GM21360 (cell line): ENCODE results near the gene SAP30L.

Source experiments
- ATAC-seq: cut with Tn5 transposase; IDR thresholded peaks from one replicate; pipeline ENCODE4 v1.9.1; 2021; ENCODE audit warnings: mild to moderate bottlenecking, moderate library complexity; ENCODE audit not compliant: unreplicated experiment

The SAP30L gene, protein sequence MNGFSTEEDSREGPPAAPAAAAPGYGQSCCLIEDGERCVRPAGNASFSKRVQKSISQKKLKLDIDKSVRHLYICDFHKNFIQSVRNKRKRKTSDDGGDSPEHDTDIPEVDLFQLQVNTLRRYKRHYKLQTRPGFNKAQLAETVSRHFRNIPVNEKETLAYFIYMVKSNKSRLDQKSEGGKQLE

DNA sequence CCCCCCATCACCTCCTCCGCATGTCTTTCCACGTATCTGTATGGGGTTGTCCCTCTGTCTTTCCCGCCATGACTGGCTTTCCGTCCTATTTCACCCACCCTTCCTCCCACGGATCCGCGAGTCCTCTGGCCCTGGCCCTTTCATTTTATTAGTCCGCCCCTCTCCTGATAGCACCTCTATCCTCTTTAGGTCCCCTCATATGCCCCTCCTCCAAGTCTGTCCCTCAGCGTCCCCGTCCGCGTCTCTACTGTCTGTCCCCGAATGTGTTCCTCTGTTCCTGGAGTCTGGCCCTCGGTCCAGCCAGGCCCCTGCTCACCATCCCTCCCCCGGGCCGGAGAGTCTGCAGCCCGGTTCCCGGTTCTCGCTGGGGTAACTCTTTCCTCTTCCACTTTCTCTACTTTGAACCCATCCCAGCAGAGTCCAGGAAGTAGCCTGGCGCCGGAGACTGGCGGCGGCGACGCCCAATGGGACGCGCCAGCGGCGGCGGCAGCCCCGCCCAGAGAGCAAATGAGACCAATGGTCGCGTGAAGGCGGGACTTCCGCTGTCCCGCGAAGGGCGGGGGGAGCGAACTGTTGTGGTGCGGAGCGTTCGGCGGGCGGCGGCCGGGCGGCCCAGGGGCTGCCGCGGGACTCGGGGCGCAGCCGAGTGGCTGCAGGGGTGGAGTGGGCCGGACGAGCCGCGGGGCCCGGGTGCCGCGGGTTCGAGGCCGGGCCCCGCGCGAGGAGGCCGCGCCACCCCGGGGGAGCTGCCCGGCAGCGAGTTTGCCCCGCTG lies at the start of gene SAP30L:
Gene SAP30L, plus strand, starts transcription at position 576 of the 773 bp plus-strand sequence. CDS start 608 bp downstream, outside the sequence.
- peak; percentile 93 for ATAC-seq

DNA sequence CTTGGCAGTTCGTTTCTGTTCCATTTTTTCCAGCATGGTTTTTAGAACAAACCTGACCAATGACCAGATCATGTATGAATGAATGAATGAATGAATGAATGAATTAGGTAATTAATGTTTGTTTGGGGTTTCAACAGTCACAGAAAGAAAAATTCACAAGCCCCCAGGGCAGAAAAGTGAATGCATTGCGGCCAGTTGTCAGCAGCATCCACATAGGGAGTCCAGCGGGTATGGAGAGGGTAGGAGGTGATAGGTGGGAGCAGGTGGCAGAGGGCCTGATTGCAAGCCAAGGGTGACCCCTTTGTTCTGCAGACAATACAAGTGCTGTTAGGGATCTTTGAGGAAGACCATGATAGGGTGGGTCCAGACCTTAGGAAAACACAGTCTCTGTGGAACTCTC lies 49.7 kb upstream of the SAP30L start:
- ATAC-seq = no peak

DNA sequence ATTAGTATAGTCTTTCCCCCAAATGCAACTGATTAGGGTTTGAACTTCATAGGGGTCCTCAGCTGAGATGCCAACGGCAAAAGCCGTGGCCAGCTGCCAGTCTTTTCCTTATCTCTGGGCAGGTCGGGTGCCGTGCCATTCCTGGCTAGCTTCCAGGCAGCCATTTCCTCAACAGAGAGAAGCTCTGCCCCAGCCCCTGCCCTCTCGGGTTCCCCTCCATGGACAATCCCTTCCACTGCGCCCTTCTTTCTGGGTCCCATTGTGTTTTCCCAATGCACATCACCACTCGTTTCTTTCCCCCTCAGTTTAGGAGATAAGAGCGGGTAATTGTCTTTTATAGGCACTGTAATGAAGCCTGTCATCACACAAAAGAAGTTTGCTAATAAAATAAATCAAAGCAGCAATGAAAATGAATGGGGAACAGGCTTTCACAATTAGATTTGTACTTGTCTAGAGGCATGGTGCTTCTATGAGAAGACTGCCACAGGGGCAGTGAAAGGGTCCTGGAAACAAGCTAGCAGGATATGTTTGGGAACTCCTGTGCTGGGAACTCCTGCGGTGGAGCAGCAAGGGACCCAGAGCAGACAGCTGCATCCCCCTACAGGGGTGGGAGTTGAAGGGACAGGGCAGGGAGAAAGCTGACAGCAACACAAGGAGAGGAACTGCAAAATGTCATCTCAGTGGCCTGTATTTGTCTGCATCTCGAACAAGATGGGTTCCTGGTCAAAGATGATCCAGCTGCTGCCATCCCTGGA lies 48.0 kb upstream of the SAP30L start:
- no peak for ATAC-seq

- ATAC-seq = no peak
Measured at GRCh38 chr5:154400678-154401077, 45.1 kb upstream of the SAP30L start.

DNA sequence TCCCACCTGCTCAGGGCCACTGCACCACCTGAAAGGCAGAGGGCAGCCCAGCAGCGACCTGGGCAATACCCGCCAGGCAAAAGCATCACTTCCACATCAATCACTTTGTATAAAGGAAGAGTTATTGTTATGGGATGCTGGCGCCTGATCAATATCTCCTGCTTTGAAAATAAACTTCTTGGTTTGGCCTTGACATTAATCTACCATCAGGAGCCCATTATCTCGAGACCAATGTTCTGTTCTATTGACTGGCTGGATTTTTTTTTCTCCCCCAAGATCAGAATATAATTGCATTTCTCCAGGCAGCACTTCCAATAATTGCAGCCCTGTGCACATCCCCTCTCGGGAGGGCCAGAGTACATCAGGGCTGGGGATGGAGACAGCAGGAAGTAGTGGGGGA lies 44.4 kb upstream of the SAP30L start:
- no peak for ATAC-seq

DNA sequence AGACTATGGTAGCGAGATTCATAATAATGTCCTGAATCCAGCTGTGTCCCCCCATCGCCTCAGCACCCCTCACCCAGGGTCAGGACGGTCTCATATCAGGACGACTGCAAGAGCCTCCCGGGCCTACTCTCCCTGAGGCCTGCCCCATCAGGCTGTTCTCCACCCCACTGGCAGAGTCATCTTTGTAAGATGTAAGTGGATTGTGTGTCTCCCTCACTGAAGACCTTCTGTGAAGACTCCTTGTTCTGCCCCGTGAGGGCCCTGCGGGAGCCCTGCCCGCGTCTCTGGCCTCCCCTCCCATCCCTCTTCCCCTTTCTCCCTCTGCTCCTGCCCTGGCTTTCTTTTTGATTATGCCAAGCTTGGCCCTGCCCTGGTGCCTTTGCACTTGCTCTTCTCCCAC lies 43.9 kb upstream of the SAP30L start:
- ATAC-seq = no peak

DNA sequence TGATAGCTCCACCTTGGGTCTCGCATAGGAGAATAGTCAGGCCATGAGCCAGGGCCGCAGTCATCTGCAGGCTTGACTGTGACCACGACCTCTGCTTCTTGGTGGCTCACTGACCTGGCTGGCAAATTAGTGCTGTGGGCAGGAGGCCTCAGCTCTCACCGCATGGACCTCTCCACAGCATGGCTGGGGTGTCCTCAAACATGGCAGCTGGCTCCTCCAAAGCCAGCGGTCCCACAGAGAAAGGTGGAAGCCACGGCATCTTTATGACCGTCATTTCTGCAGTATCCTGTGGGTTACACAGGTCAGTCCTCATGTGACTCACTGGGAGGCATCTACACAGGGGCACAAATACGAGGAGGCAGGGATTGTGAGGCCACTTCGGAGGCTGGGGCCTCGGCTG lies 43.2 kb upstream of the SAP30L start:
- ATAC-seq = no peak

GRCh38 chr5:154403234-154403633 lies 42.6 kb upstream of the SAP30L start:
- ATAC-seq = no peak

DNA sequence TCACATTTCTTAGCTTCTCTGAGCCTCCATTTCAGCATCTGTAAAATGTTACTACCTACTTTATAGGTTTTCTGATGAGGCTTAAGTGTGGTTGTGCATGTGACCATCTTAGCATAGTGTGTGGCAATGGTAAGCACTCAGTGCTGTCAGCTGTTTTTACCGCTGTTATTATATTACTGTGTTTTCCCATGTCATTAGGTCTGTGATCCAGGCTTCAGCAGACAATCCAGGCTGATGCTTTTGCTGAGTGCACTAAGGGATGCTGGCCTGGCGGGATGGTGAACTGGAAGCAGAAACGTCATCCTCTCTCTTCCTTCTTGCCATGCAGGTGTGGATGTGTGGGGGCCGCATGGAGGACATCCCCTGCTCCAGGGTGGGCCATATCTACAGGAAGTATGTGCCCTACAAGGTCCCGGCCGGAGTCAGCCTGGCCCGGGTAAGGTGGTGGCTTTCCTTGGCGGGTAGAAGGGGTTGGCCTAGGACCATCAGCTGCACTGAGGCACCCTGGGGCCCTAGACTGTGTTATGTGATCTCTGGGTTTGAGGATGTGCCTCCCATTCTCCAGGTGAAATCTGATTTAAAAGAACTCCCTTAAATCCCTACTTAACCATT lies 41.9 kb upstream of the SAP30L start:
- ATAC-seq = no peak

- peak; percentile 98 for ATAC-seq
Measured at GRCh38 chr5:154405078-154405792, 40.6 kb upstream of the SAP30L start.

GRCh38 chr5:154406231-154406630 lies 39.6 kb upstream of the SAP30L start:
- no peak for ATAC-seq

GRCh38 chr5:154406826-154407225 lies 39.0 kb upstream of the SAP30L start:
- ATAC-seq = no peak

GRCh38 chr5:154408811-154409210 lies 37.0 kb upstream of the SAP30L start:
- no peak for ATAC-seq

DNA sequence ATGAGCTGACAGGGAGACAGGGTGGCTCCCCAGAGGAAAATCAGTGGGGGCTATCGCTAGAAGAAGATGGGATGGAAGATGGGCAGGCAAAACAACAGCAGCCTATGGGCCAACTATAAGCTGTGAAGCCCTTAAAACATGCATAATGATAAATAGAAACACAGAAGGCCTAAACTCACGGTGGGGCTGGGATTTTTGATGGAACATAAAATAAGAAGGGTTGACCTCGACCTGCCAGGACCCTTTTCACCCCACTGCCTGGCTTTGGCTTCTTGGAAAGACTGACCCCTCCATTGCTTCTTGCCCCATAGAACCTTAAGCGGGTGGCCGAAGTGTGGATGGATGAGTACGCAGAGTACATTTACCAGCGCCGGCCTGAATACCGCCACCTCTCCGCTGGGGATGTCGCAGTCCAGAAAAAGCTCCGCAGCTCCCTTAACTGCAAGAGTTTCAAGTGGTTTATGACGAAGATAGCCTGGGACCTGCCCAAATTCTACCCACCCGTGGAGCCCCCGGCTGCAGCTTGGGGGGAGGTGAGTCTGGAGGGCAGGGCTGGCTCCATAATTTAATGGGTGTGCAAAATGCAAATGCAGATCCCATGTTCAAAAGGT lies 36.5 kb upstream of the SAP30L start:
- no peak for ATAC-seq

DNA sequence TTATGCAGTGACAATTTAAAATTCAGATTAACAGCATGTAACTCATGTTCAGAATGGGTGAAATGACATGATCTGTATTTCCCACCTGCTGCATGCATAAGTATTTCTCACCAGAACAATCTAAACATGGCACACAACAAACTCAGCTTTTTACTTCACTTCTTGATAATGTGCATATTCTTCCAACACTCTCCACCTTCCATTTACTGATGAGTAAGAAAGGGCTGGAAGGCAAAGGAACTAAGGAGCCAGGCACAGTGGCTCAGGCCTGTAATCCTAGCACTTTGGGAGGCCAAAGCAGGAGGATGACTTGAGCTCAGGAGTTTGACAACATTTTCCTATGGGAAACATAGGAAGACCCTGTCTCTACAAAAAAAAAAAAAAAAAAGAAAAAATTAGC lies 35.8 kb upstream of the SAP30L start:
- no peak for ATAC-seq

- no peak for ATAC-seq
Measured at GRCh38 chr5:154410786-154411185, 35.0 kb upstream of the SAP30L start.

- ATAC-seq = no peak
Measured at GRCh38 chr5:154411338-154411737, 34.5 kb upstream of the SAP30L start.

DNA sequence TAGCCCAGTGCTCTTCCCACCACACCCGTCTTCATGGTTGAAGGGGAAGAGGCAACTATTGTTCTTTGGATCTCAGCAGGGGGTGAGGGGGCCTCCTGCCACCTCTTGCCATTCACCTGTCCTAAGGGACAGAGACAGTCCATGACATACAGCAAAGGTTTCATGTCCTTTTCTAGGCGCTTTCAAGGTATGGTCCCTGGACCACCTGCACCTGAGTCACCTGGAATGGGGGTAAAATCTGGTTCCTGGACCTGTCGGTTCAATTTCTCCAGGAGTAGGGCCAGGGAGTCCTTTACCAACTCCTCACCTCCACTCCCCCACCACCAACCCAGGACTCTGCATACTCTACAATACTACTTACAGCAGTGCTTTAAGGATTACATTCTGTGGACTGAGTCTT lies 33.5 kb upstream of the SAP30L start:
- no peak for ATAC-seq

GRCh38 chr5:154412925-154413324 lies 32.9 kb upstream of the SAP30L start:
- no peak for ATAC-seq

DNA sequence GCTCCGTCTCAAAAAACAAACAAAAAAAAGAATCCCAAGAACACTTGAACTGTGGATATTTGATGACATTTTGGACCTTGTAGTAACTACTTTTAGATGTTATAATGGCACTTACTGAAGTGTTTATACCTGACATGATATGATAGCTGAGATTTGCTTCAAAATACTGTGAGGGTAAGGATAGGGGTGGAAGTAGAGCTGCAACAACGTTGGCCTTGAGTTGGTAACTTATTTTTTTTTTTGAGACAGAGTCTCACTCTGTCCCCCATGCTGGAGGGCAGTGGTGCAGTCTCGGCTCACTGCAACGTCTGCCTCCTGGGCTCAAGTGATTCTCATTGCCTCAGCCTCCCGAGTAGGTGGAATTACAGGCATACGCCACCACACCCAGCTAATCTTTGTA lies 30.7 kb upstream of the SAP30L start:
- ATAC-seq = no peak
